IMR-90 (cell line): Measurements from ENCODE around the gene USP5. TPM values are rescaled to one million over a fixed set of nuclear protein-coding genes. Genes with fewer than 3 reads are reported as not detected.
A peak's percentile ranks its signal among the peaks of the same experiment; 100 is the strongest.

Experiments used
- ATAC-seq: fragments of 200-7000 bp; cut with Tn5 transposase; 2 replicates; pipeline ENCODE4 v1.9.1; 2020; ENCODE audit warnings: low read depth, mild to moderate bottlenecking, moderate library complexity
- BruUV-seq: library from RNA; stranded (reverse); fragments of 400-500 nt; replicated peaks from 2 replicates; lab custom pipeline; 2021; lab: Mats Ljungman, UMichigan
- CTCF ChIA-PET: fragments of 300-600 bp; formaldehyde crosslinking; extraction: SDS; loops from one replicate; lab custom pipeline; 2021; ENCODE audit warnings: antibody characterized with exemption; lab: Yijun Ruan, JAX
- POLR2A ChIA-PET: fragments of 300-600 bp; sonication (Branson Sonifier 250); formaldehyde crosslinking; loops from one replicate; lab custom pipeline; 2022; ENCODE audit warnings: antibody characterized with exemption; ENCODE audit not compliant: unreplicated experiment; lab: Charles Lee
- DNase-seq: peaks from one replicate; pipeline ENCODE4 v3.0.0; 2013
- H2AFZ ChIP-seq: replicated peaks from 2 replicates; pipeline ENCODE3; 2013; ENCODE audit warnings: low read length, mild to moderate bottlenecking; ENCODE audit not compliant: poor library complexity
- H2AK5ac ChIP-seq: 2 replicates; pipeline ENCODE4 v1.6.1; 2013; ENCODE audit warnings: low read depth, low read length, inconsistent platforms
- H2AK9ac ChIP-seq: replicated peaks from 2 replicates; pipeline ENCODE3; 2013; ENCODE audit warnings: mild to moderate bottlenecking, low read depth, low read length, moderate library complexity; ENCODE audit not compliant: poor library complexity
- H2BK120ac ChIP-seq: 2 replicates; pipeline ENCODE4 v1.6.1; 2013; ENCODE audit warnings: low read depth, low read length, inconsistent platforms
- H2BK15ac ChIP-seq: 3 replicates; pipeline ENCODE4 v1.6.1; 2013; ENCODE audit warnings: low read depth, low read length, inconsistent platforms
- H2BK20ac ChIP-seq: 2 replicates; pipeline ENCODE4 v1.6.1; 2013; ENCODE audit warnings: low read depth, mild to moderate bottlenecking, inconsistent platforms, low read length, moderate library complexity
- H2BK5ac ChIP-seq: 2 replicates; pipeline ENCODE4 v1.6.1; 2013; ENCODE audit warnings: mild to moderate bottlenecking, low read depth, low read length, inconsistent platforms; ENCODE audit not compliant: poor library complexity, severe bottlenecking
- H3K14ac ChIP-seq: replicated peaks from 2 replicates; pipeline ENCODE4 v1.6.1; 2013; ENCODE audit warnings: low read depth, low read length, inconsistent platforms
- H3K18ac ChIP-seq: 2 replicates; pipeline ENCODE4 v1.6.1; 2013; ENCODE audit warnings: low read depth, low read length, control low read depth
- H3K23ac ChIP-seq: 2 replicates; pipeline ENCODE4 v1.6.1; 2013; ENCODE audit warnings: low read depth, low read length, inconsistent platforms
- H3K27ac ChIP-seq: 2 replicates; pipeline ENCODE4 v1.5.1; 2013; ENCODE audit warnings: mild to moderate bottlenecking, control low read depth, low read length; ENCODE audit not compliant: insufficient read depth
- H3K27me3 ChIP-seq: 2 replicates; pipeline ENCODE4 v1.6.1; 2013; ENCODE audit warnings: low read length; ENCODE audit not compliant: control insufficient read depth, insufficient read depth
- H3K36me3 ChIP-seq: 2 replicates; pipeline ENCODE4 v1.6.1; 2013; ENCODE audit warnings: low read length, mixed read lengths; ENCODE audit not compliant: control insufficient read depth, insufficient read depth
- H3K4ac ChIP-seq: 2 replicates; pipeline ENCODE4 v1.6.1; 2013; ENCODE audit warnings: low read depth, low read length, inconsistent platforms
- H3K4me1 ChIP-seq: 2 replicates; pipeline ENCODE4 v1.6.1; 2013; ENCODE audit warnings: low read length, mixed read lengths; ENCODE audit not compliant: control insufficient read depth, insufficient read depth
- H3K4me2 ChIP-seq: 2 replicates; pipeline ENCODE4 v1.6.1; 2013; ENCODE audit warnings: low read depth, mild to moderate bottlenecking, control low read depth, low read length, moderate library complexity
- H3K4me3 ChIP-seq: 2 replicates; pipeline ENCODE4 v1.5.1; 2013; ENCODE audit warnings: low read depth, mild to moderate bottlenecking, control low read depth, low read length, moderate library complexity; ENCODE audit not compliant: insufficient read depth
- H3K56ac ChIP-seq: 2 replicates; pipeline ENCODE4 v1.6.1; 2013; ENCODE audit warnings: low read length, inconsistent platforms; ENCODE audit not compliant: insufficient read depth; ENCODE audit errors: extremely low read depth
- H3K79me1 ChIP-seq, 2 experiments: 2 replicates each; pipeline ENCODE4 v1.6.1; 2013; ENCODE audit warnings: low read length in 2 of 2, inconsistent platforms in 1 of 2, low read depth in 1 of 2
- H3K9ac ChIP-seq: 2 replicates; pipeline ENCODE4 v1.6.1; 2013; ENCODE audit warnings: low read depth, low read length, control low read depth
- H3K9me1 ChIP-seq: 2 replicates; pipeline ENCODE4 v1.6.1; 2013; ENCODE audit warnings: low read length, inconsistent platforms; ENCODE audit not compliant: insufficient read depth
- H3K9me3 ChIP-seq: 2 replicates; pipeline ENCODE4 v1.6.1; 2013; ENCODE audit warnings: low read length; ENCODE audit not compliant: control insufficient read depth, insufficient read depth
- H4K20me1 ChIP-seq: 2 replicates; pipeline ENCODE4 v1.6.1; 2013; ENCODE audit warnings: low read length, inconsistent platforms; ENCODE audit not compliant: insufficient read depth
- H4K5ac ChIP-seq: 2 replicates; pipeline ENCODE4 v1.6.1; 2013; ENCODE audit warnings: mild to moderate bottlenecking, low read depth, low read length, control low read depth
- H4K8ac ChIP-seq, 2 experiments: 2 replicates each; pipeline ENCODE4 v1.6.1; 2013; ENCODE audit warnings: low read depth in 2 of 2, low read length in 2 of 2, control low read depth in 1 of 2, inconsistent platforms in 1 of 2
- H4K91ac ChIP-seq: 2 replicates; pipeline ENCODE4 v1.6.1; 2013; ENCODE audit warnings: low read depth, low read length, inconsistent platforms; ENCODE audit not compliant: insufficient read depth
- CTCF ChIP-seq: conservative IDR thresholded peaks from 2 replicates; pipeline ENCODE4 v1.5.1; 2012; ENCODE audit warnings: mild to moderate bottlenecking, low read depth, low read length, improper control_type of control experiment
- RCOR1 ChIP-seq: IDR thresholded peaks from 2 replicates; pipeline ENCODE4 v1.6.1; 2012; ENCODE audit warnings: mild to moderate bottlenecking, low read length, improper control_type of control experiment; ENCODE audit not compliant: insufficient replicate concordance
- WGBS, 2 experiments: methylation state at CpG; one replicate each; pipeline versions ENCODE4 v1.1.5 to v1.1.7; 2013; ENCODE audit warnings: missing lambda C conversion rate in 2 of 2; ENCODE audit not compliant: insufficient read length in 1 of 2; ENCODE audit errors: extremely low coverage in 2 of 2; 5-methylcytosine and 5-hydroxymethylcytosine counted together
- dilution Hi-C: fragments of 300-500 bp; cut with HindIII; formaldehyde crosslinking; loops from one replicate; pipeline ENCODE4 v1.14.3; 2018; ENCODE audit warnings: low sequenced_read_pairs; ENCODE audit not compliant: unreplicated experiment
- in situ Hi-C: fragments of 300-500 bp; cut with MboI; formaldehyde crosslinking; loops from 3 replicates; pipeline ENCODE4 v1.14.3; 2019; ENCODE audit warnings: low sequenced_read_pairs, inconsistent platforms, mixed read lengths
- intact Hi-C: fragments of 100-400 bp; cut with micrococcal nuclease; formaldehyde crosslinking; loops from 2 replicates; pipeline ENCODE4 v1.10.0; 2022
- polyA plus RNA-seq, 3 experiments: library from polyadenylated mRNA; depleted of rRNA; stranded (reverse); fragments of >200 nt; gene quantifications; 2 replicates each; pipeline ENCODE4 v1.2.3, GENCODE V29; 2012; ENCODE audit warnings: low replicate concordance in 1 of 3
- total RNA-seq: library from RNA; depleted of rRNA; stranded (reverse); fragments of >200 nt; gene quantifications from 2 replicates; pipeline ENCODE4 v1.2.3, GENCODE V29; 2012

USP5 gene
- total and polyA plus RNA-seq, 2 of the 4 experiments (the other 2 are of a cell fraction) = 69.7 to 125 TPM

- Histone ChIP-seq H3K56ac (no peak overlapping the region), H3K4ac (no peak overlapping the region), H4K20me1 (0 out of 2 replicates have a peak, but pooled peaks cover 6% of the 10 kb centered on the region), H3K9me3 (no peaks in the 10 kb centered on the region), H3K4me2 (no peak overlapping the region), H4K5ac (no peak overlapping the region), H2AK5ac (peak overlapping the region; percentile 33; the same call in 1 of the 2 replicates), H2BK120ac (no peak overlapping the region), H3K9me1 (peaks cover 5% of the 10 kb centered on the region; the same call in 1 of the 2 replicates), H3K4me1 (peaks cover 23% of the 10 kb centered on the region), H3K36me3 (peaks cover 13% of the 10 kb centered on the region), H3K14ac (no peak overlapping the region), H2BK5ac (no peak overlapping the region), H2AK9ac (no peak overlapping the region), H4K8ac (no peak overlapping the region), H3K79me1 (peaks cover 27 to 34% of the 10 kb centered on the region in 2 experiments), H3K4me3 (no peak overlapping the region), H3K27ac (no peak overlapping the region), H2AFZ (no peak overlapping the region), H4K91ac (no peak overlapping the region), H3K9ac (no peak overlapping the region), H2BK20ac (no peak overlapping the region), H3K18ac (no peak overlapping the region), H3K27me3 (no peaks in the 10 kb centered on the region), H3K23ac (no peak overlapping the region), H2BK15ac (no peak overlapping the region)
- TF ChIP-seq CTCF (no peak), RCOR1 (no peak)
- 93% methylated on average over 11 of the region's 15 CpGs; no CpG with 5 or more reads in 1 of the 2 experiments for WGBS, 2 experiments
- CTCF ChIA-PET = interaction anchor here (0.6 to 1.1 kb wide), 2 partner anchors 9 to 103 kb away, joined by 3 to 4 read pairs; no protein-coding TSS in a partner anchor
- POLR2A ChIA-PET = no interaction called here
- dilution Hi-C loops (no loop called here), intact Hi-C loops (no loop called here), in situ Hi-C loops (no loop called here)
- no peak for DNase-seq
- BruUV-seq = no TSS peak
- no peak for ATAC-seq
Observed at GRCh38 chr12:6912164-6912935, 60.4 kb downstream of the USP5 start.
